GM12878 (cell line): ENCODE measurements around the gene TRIB2. TPM values are rescaled to one million over a fixed set of nuclear protein-coding genes. Genes with fewer than 3 reads are reported as not detected.

Experiments
- ATAC-seq: fragments of 200-7000 bp; cut with Tn5 transposase; 3 replicates; pipeline ENCODE4 v1.9.1; 2020; ENCODE audit warnings: mild to moderate bottlenecking, moderate library complexity
- BruUV-seq: library from RNA; stranded (reverse); fragments of 400-500 nt; replicated peaks from 2 replicates; lab custom pipeline; 2021; lab: Mats Ljungman, UMichigan
- CTCF ChIA-PET: fragments of 300-600 bp; sonication (Branson Sonifier 250); formaldehyde crosslinking; extraction: SDS; loops from one replicate; lab custom pipeline; 2021; ENCODE audit warnings: inconsistent platforms; lab: Yijun Ruan, JAX
- POLR2A ChIA-PET: fragments of 350-600 bp; formaldehyde crosslinking; extraction: SDS; loops from one replicate; lab custom pipeline; 2021; ENCODE audit warnings: inconsistent platforms; lab: Charles Lee
- RAD21 ChIA-PET: fragments of 300-600 bp; sonication (Branson Sonifier 250); formaldehyde crosslinking; loops from one replicate; lab custom pipeline; 2023; ENCODE audit warnings: antibody characterized with exemption; ENCODE audit not compliant: unreplicated experiment; lab: Charles Lee
- SMC1A ChIA-PET: fragments of 300-600 bp; sonication (Branson Sonifier 250); formaldehyde crosslinking; loops from one replicate; lab custom pipeline; 2023; ENCODE audit not compliant: unreplicated experiment, uncharacterized antibody; lab: Charles Lee
- DNase-seq: peaks from one replicate; pipeline ENCODE4 v3.0.0-alpha.2; 2011; ENCODE audit warnings: low read depth, low spot score
- FAIRE-seq: peaks from 3 replicates; lab custom pipeline; 2011; peaks lifted over from hg19 to GRCh38; lab: Jason Lieb, UNC
- H2AFZ ChIP-seq: 2 replicates; pipeline ENCODE4 v1.6.0; 2011; ENCODE audit warnings: low read depth, low read length, control low read depth; ENCODE audit not compliant: control insufficient read depth
- H3K27ac ChIP-seq: 2 replicates; pipeline ENCODE4 v1.5.1; 2011; ENCODE audit warnings: control low read depth; ENCODE audit not compliant: control insufficient read depth, insufficient read depth
- H3K27me3 ChIP-seq, 2 experiments: replicated peaks in 1 of 2; 2 replicates each; pipeline versions ENCODE4 v1.6.0 to v1.6.1; 2011; ENCODE audit warnings: low read length in 1 of 2; ENCODE audit not compliant: control insufficient read depth in 2 of 2, insufficient read depth in 2 of 2
- H3K36me3 ChIP-seq, 2 experiments: 2 replicates each; pipeline ENCODE4 v1.5.1; 2011; ENCODE audit warnings: low read length in 1 of 2; ENCODE audit not compliant: control insufficient read depth in 2 of 2, insufficient read depth in 2 of 2
- H3K4me1 ChIP-seq: 2 replicates; pipeline ENCODE4 v1.6.1; 2011; ENCODE audit warnings: mild to moderate bottlenecking, low read length, moderate library complexity, mixed read lengths; ENCODE audit not compliant: control insufficient read depth, insufficient read depth
- H3K4me2 ChIP-seq: 2 replicates; pipeline ENCODE4 v1.6.0; 2011; ENCODE audit warnings: control low read depth; ENCODE audit not compliant: control insufficient read depth, insufficient read depth
- H3K4me3 ChIP-seq: fragments of 200-600 bp; sonication (generic); 2 replicates; pipeline ENCODE4 v1.5.1; 2016
- H3K79me2 ChIP-seq: 2 replicates; pipeline ENCODE4 v1.6.0; 2011; ENCODE audit warnings: low read length; ENCODE audit not compliant: control insufficient read depth, insufficient read depth
- H3K9ac ChIP-seq: 2 replicates; pipeline ENCODE4 v1.8.0; 2011; ENCODE audit warnings: low read length, control low read depth, mixed read lengths; ENCODE audit not compliant: control insufficient read depth, insufficient read depth
- H3K9me3 ChIP-seq: replicated peaks from 3 replicates; pipeline ENCODE4 v1.5.1; 2011; ENCODE audit warnings: mild to moderate bottlenecking, low read length; ENCODE audit not compliant: control insufficient read depth, insufficient read depth
- H4K20me1 ChIP-seq: 2 replicates; pipeline ENCODE4 v1.6.0; 2011; ENCODE audit not compliant: control insufficient read depth, insufficient read depth
- BCL11A ChIP-seq: IDR thresholded peaks from 2 replicates; pipeline ENCODE4 v1.6.1; 2011; ENCODE audit warnings: low read depth, low read length
- CEBPB ChIP-seq, 2 experiments: fragments of 150-350 bp in 1 of 2; IDR thresholded peaks; 2 replicates each; pipeline ENCODE4 v1.6.1; 2012 to 2014; ENCODE audit warnings: low read depth in 2 of 2, low read length in 2 of 2, borderline replicate concordance in 1 of 2, inconsistent platforms in 1 of 2
- ETV6 ChIP-seq, 2 experiments: fragments of 450-650 bp in 1 of 2; IDR thresholded peaks in 1 of 2; conservative IDR thresholded peaks in 1 of 2; 2 replicates each; pipeline ENCODE4 v1.6.1; 2014; ENCODE audit warnings: antibody characterized with exemption in 1 of 2, borderline replicate concordance in 1 of 2, low read depth in 1 of 2, mild to moderate bottlenecking in 1 of 2, moderate library complexity in 1 of 2
- GABPA ChIP-seq: IDR thresholded peaks from 2 replicates; pipeline ENCODE4 v1.6.1; 2014; ENCODE audit warnings: antibody characterized with exemption, low read depth, mild to moderate bottlenecking, inconsistent platforms
- IRF4 ChIP-seq: IDR thresholded peaks from 2 replicates; pipeline ENCODE4 v1.6.1; 2011; ENCODE audit warnings: low read depth, low read length
- MTA3 ChIP-seq: IDR thresholded peaks from 2 replicates; pipeline ENCODE4 v1.6.1; 2012; ENCODE audit warnings: low read length, inconsistent platforms, borderline replicate concordance
- SMAD1 ChIP-seq: fragments of 450-650 bp; IDR thresholded peaks from 2 replicates; pipeline ENCODE4 v1.6.1; 2018; ENCODE audit warnings: mild to moderate bottlenecking, low read depth; ENCODE audit not compliant: partially characterized antibody
- SUPT20H ChIP-seq: IDR thresholded peaks from 2 replicates; pipeline ENCODE4 v1.6.1; 2011; ENCODE audit warnings: low read depth, mild to moderate bottlenecking, low read length, moderate library complexity, borderline replicate concordance; ENCODE audit not compliant: control insufficient read depth
- WRNIP1 ChIP-seq: IDR thresholded peaks from 2 replicates; pipeline ENCODE4 v1.6.1; 2011; ENCODE audit warnings: low read depth, low read length, improper control_type of control experiment, borderline replicate concordance
- ZBTB33 ChIP-seq: fragments of 450-650 bp; IDR thresholded peaks from 2 replicates; pipeline ENCODE4 v1.6.1; 2017; ENCODE audit warnings: mild to moderate bottlenecking
- ZSCAN29 ChIP-seq: fragments of 450-650 bp; IDR thresholded peaks from 2 replicates; pipeline ENCODE4 v1.6.1; 2017; ENCODE audit warnings: mild to moderate bottlenecking, moderate library complexity
- WGBS: methylation state at CpG from one replicate; pipeline ENCODE4 v1.1.6; 2016; ENCODE audit warnings: low lambda C conversion rate; ENCODE audit not compliant: insufficient replicate concordance, insufficient coverage; ENCODE audit errors: missing lambda C conversion rate; 5-methylcytosine and 5-hydroxymethylcytosine counted together
- in situ Hi-C: fragments of 300-500 bp; cut with MboI; formaldehyde crosslinking; loops from 9 replicates; pipeline ENCODE4 v1.14.3; 2018; ENCODE audit warnings: mixed read lengths
- intact Hi-C: fragments of 100-400 bp; cut with micrococcal nuclease; formaldehyde crosslinking; loops from one replicate; pipeline ENCODE4 v1.14.2; 2022; ENCODE audit not compliant: unreplicated experiment
- polyA plus RNA-seq, 11 experiments: library from polyadenylated mRNA; depleted of rRNA in 4 of 11; unstranded in 6 of 11; stranded (reverse) in 5 of 11; fragments of >200 nt; fragmentation: Nextera tagmentation in 4 of 11; fragmentation: Illumina TruSeq in 1 of 11; extraction: Ambion mirVana in 4 of 11; extraction: Trizol in 1 of 11; gene quantifications; 1 replicate in 1 of 11; 2 replicates in 10 of 11; pipeline versions ENCODE4 v1.2.1 to v1.2.3, GENCODE V29; 2011 to 2016; ENCODE audit warnings: inconsistent platforms in 2 of 11, missing spikeins in 2 of 11, low read depth in 1 of 11
- total RNA-seq, 4 experiments: library from RNA; depleted of rRNA in 3 of 4; stranded (reverse); fragments of >200 nt in 3 of 4; fragmentation: Illumina TruSeq in 1 of 4; extraction: Trizol in 1 of 4; gene quantifications; 2 replicates each; pipeline versions ENCODE4 v1.2.1 to v1.2.3, GENCODE V29; 2013 to 2021

TRIB2 gene
- total and polyA plus RNA-seq, 10 of the 15 experiments (the other 5 are each of a cell fraction or from before 2014, with no cell fraction given): 1.6 to 9.2 (median 5.2) TPM

DNA sequence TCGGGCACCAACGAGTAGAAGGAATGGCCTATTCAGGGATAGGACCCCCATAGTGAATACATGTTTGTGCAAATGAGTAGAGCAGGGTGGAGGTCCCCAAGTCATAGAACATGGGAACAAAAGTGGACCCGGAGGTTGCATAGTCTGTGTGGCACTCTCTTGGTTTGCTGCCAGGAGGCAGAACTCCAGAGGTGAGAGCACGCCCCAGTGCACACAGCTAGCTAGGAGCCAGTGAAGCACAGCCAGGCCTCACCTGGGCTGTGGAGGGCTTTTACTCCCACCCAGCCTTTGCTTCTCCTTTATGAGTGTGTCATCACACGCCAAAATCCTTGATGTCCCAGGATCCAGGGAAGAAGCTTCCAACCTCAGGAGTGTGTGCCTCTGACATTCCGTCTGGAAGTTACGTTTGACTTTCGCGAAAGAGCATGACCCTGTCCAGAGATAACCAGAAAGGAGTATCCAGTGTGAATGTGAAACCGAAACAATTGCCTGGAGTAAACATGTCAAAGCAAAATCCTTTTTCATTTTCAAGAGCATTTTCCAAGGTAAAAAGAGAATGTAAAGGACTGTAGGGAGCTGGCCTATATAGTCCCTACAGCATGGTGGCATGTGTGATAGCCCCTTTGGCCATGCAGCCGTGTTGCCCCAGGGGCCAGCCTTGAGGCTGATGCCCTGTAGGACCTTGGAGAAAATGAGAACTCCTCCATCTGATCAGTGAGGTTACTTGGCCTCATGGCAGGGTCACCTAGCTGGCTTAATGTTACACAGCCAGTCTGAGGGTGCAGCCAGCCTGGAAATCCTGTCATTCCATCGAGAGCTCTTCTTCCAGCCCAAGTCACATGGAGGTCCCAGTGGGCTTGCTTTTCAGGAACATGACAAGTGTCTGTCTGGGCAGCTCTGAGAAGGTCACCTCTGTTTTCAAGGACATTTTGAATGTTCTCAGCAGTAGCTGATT, 8.8 kb downstream of the TRIB2 start:
- RAD21 ChIA-PET: interaction anchor here (1.0 to 1.8 kb wide), 2 partner anchors 8 to 9 kb away, joined by 4 to 6 read pairs; partner anchors contain the start of gene TRIB2
- POLR2A ChIA-PET: interaction anchor here (0.6 kb wide), 1 partner anchor 951 kb away, joined by 4 read pairs; no protein-coding TSS in a partner anchor
- Histone ChIP-seq H3K4me1 (peaks cover 14% of the 10 kb centered on the region), H3K36me3 (peaks cover 0 to 1% of the 10 kb centered on the region in 2 experiments; a peak in 1 of 4 replicates), H3K79me2 (no peaks in the 10 kb centered on the region), H3K9me3 (no peaks in the 10 kb centered on the region), H3K9ac (no peak overlapping the region), H2AFZ (no peak overlapping the region), H3K4me2 (no peak overlapping the region), H3K27me3 (no peaks in the 10 kb centered on the region), H3K27ac (no peak overlapping the region), H4K20me1 (no peaks in the 10 kb centered on the region)
- in situ Hi-C loops: no loop called here
- DNase-seq (no peak), FAIRE-seq (no peak), ATAC-seq (no peak)
- BruUV-seq: no TSS peak
- CTCF ChIA-PET: interaction anchor here (1.2 to 1.4 kb wide), 3 partner anchors 9 to 295 kb away, joined by 3 to 5 read pairs (median 5); partner anchors contain the start of gene TRIB2
- intact Hi-C loops: loop anchor here (10.0 kb wide), 1 partner anchor 681 kb away; no protein-coding TSS in a partner anchor
- WGBS: 78% methylated on average over 12 of the region's 12 CpGs
- no peak for TF ChIP-seq BCL11A
- TF ChIP-seq ZBTB33: no peak
- no peak for TF ChIP-seq ZSCAN29
- no peak for TF ChIP-seq WRNIP1
- TF ChIP-seq GABPA: no peak
- no peak for TF ChIP-seq CEBPB (IDR thresholded peaks at IDR 0.05; ENCODE audit: borderline replicate concordance in 1 of 2, low read depth in 2 of 2, low read length in 2 of 2)
- TF ChIP-seq ETV6 (conservative IDR thresholded peaks at IDR 0.05 in 1 of 2, IDR thresholded peaks at IDR 0.05 in 1 of 2; ENCODE audit: borderline replicate concordance in 1 of 2, low read depth in 1 of 2): no peak
- no peak for TF ChIP-seq IRF4
- TF ChIP-seq MTA3: no peak
- no peak for TF ChIP-seq SUPT20H
- TF ChIP-seq SMAD1: no peak
- TF ChIP-seq, all 136 proteins: peak for 0
- SMC1A ChIA-PET: interaction anchor here (1.2 kb wide), 2 partner anchors 113 to 281 kb away, joined by 3 to 4 read pairs; no protein-coding TSS in a partner anchor
- H3K4me3 ChIP-seq: no peak overlapping the region
